Neural cell (in vitro differentiated cells): ENCODE data around the gene ALDH3B2. TPM values are rescaled to one million over a fixed set of nuclear protein-coding genes. Genes with fewer than 3 reads are reported as not detected.

Experiments
- H2AFZ ChIP-seq: fragments of 200-600, 300-800 bp; sonication (generic), shearing (Covaris generic); 2 replicates; pipeline ENCODE4 v1.6.0; 2014; ENCODE audit warnings: low read depth, mild to moderate bottlenecking, antibody characterized with exemption, low read length, moderate library complexity
- H3F3A ChIP-seq: fragments of 200-600 bp; shearing (Covaris generic); 2 replicates; pipeline ENCODE4 v1.6.1; 2016; ENCODE audit warnings: mild to moderate bottlenecking, moderate library complexity, mixed read lengths, antibody characterized with exemption, low read length; ENCODE audit not compliant: insufficient read depth, poor library complexity, severe bottlenecking
- H3K27ac ChIP-seq: fragments of 200-600, 300-800 bp; sonication (generic), shearing (Covaris generic); 2 replicates; pipeline ENCODE4 v1.5.1; 2014; ENCODE audit warnings: mild to moderate bottlenecking, low read length, moderate library complexity
- H3K27me3 ChIP-seq: fragments of 300-800, 200-600 bp; sonication (generic), shearing (Covaris generic); 2 replicates; pipeline ENCODE4 v1.6.0; 2014; ENCODE audit warnings: mild to moderate bottlenecking, low read depth, low read length, moderate library complexity; ENCODE audit not compliant: insufficient read depth
- H3K36me3 ChIP-seq: fragments of 300-800, 200-600 bp; sonication (generic), shearing (Covaris generic); 2 replicates; pipeline ENCODE4 v1.5.1; 2014; ENCODE audit warnings: mild to moderate bottlenecking, antibody characterized with exemption, low read length, moderate library complexity; ENCODE audit not compliant: insufficient read depth
- H3K4me2 ChIP-seq: fragments of 300-800, 200-600 bp; sonication (generic), shearing (Covaris generic); 2 replicates; pipeline ENCODE4 v1.6.0; 2014; ENCODE audit warnings: mild to moderate bottlenecking, low read length
- H3K4me3 ChIP-seq: fragments of 300-800, 200-600 bp; sonication (generic), shearing (Covaris generic); 2 replicates; pipeline ENCODE4 v1.5.1; 2014; ENCODE audit warnings: mild to moderate bottlenecking, low read length, moderate library complexity
- H3K79me2 ChIP-seq: fragments of 200-600 bp; shearing (Covaris generic); replicated peaks from 2 replicates; pipeline ENCODE4 v1.6.0; 2014; ENCODE audit warnings: mild to moderate bottlenecking, low read length, moderate library complexity; ENCODE audit not compliant: insufficient read depth
- H3K9ac ChIP-seq: fragments of 300-800, 200-600 bp; sonication (generic), shearing (Covaris generic); 2 replicates; pipeline ENCODE4 v1.6.1; 2016; ENCODE audit warnings: mild to moderate bottlenecking, low read length, mixed read lengths
- H3K9me2 ChIP-seq: fragments of 200-600 bp; shearing (Covaris generic); 2 replicates; pipeline ENCODE4 v1.6.1; 2016; ENCODE audit warnings: mild to moderate bottlenecking, low read length, mixed read lengths; ENCODE audit not compliant: insufficient read depth
- H3K9me3 ChIP-seq: fragments of 200-600, 300-800 bp; sonication (generic), shearing (Covaris generic); 2 replicates; pipeline ENCODE4 v1.6.1; 2016; ENCODE audit warnings: mild to moderate bottlenecking, mixed run types, low read length, moderate library complexity, mixed read lengths
- H4K20me1 ChIP-seq: fragments of 200-600 bp; shearing (Covaris generic); 2 replicates; pipeline ENCODE4 v1.6.1; 2016; ENCODE audit warnings: mild to moderate bottlenecking, mixed run types; ENCODE audit not compliant: insufficient read depth
- CTCF ChIP-seq: fragments of 450-650 bp; IDR thresholded peaks from 2 replicates; pipeline ENCODE4 v1.5.1; 2014; ENCODE audit warnings: antibody characterized with exemption, mild to moderate bottlenecking, moderate library complexity; ENCODE audit not compliant: poor library complexity, severe bottlenecking
- EP300 ChIP-seq: fragments of 450-650 bp; conservative IDR thresholded peaks from 2 replicates; pipeline ENCODE4 v1.6.1; 2014; ENCODE audit warnings: antibody characterized with exemption, mild to moderate bottlenecking, moderate library complexity; ENCODE audit not compliant: poor library complexity, severe bottlenecking
- EZH2 ChIP-seq: fragments of 200-600, 300-800 bp; shearing (Covaris generic), sonication (generic); IDR thresholded peaks from 2 replicates; pipeline ENCODE4 v1.6.1; 2014; ENCODE audit warnings: antibody characterized with exemption, low read length, borderline replicate concordance, mild to moderate bottlenecking; ENCODE audit not compliant: insufficient read depth, poor library complexity, severe bottlenecking
- MXI1 ChIP-seq: fragments of 450-650 bp; conservative IDR thresholded peaks from 2 replicates; pipeline ENCODE4 v1.6.1; 2014; ENCODE audit warnings: antibody characterized with exemption, mild to moderate bottlenecking; ENCODE audit not compliant: poor library complexity, severe bottlenecking
- POLR2AphosphoS5 ChIP-seq: IDR thresholded peaks from 2 replicates; pipeline ENCODE4 v1.6.1; 2012
- RAD21 ChIP-seq: fragments of 450-650 bp; conservative IDR thresholded peaks from 2 replicates; pipeline ENCODE4 v1.6.1; 2014; ENCODE audit warnings: antibody characterized with exemption, mild to moderate bottlenecking, moderate library complexity
- REST ChIP-seq: IDR thresholded peaks from 2 replicates; pipeline ENCODE4 v1.6.1; 2012; ENCODE audit warnings: borderline replicate concordance
- SMC3 ChIP-seq: fragments of 450-650 bp; conservative IDR thresholded peaks from 2 replicates; pipeline ENCODE4 v1.6.1; 2014; ENCODE audit warnings: antibody characterized with exemption, mild to moderate bottlenecking, moderate library complexity; ENCODE audit not compliant: poor library complexity
- TAF1 ChIP-seq: IDR thresholded peaks from 2 replicates; pipeline ENCODE4 v1.6.1; 2012; ENCODE audit warnings: low read depth
- polyA plus RNA-seq: library from polyadenylated mRNA; depleted of rRNA; stranded (reverse); fragments of >200 nt; gene quantifications from 2 replicates; pipeline ENCODE4 v1.2.3, GENCODE V29; 2014

The ALDH3B2 gene
- polyA plus RNA-seq, 1 donor from 2014 or later, result not detected

GRCh38 chr11:67668192-67668551 is 6.3 kb downstream of the ALDH3B2 start:
- Histone ChIP-seq H3K27ac (no peak overlapping the region), H2AFZ (no peak overlapping the region), H4K20me1 (no peaks in the 10 kb centered on the region), H3K79me2 (no peaks in the 10 kb centered on the region), H3K4me3 (no peak overlapping the region), H3K27me3 (no peaks in the 10 kb centered on the region), H3K4me2 (no peak overlapping the region), H3K36me3 (no peaks in the 10 kb centered on the region), H3F3A (no peaks in the 10 kb centered on the region), H3K9me2 (no peaks in the 10 kb centered on the region), H3K9me3 (no peaks in the 10 kb centered on the region), H3K9ac (no peak overlapping the region)
- no peak for TF ChIP-seq EP300
- no peak for TF ChIP-seq CTCF
- no peak for TF ChIP-seq EZH2
- no peak for TF ChIP-seq RAD21
- TF ChIP-seq TAF1, result no peak
- no peak for TF ChIP-seq REST
- TF ChIP-seq POLR2AphosphoS5, result no peak
- TF ChIP-seq SMC3, result no peak
- TF ChIP-seq MXI1, result no peak

GRCh38 chr11:67667490-67668191 is 6.8 kb downstream of the ALDH3B2 start:
- Histone ChIP-seq H3K79me2 (no peaks in the 10 kb centered on the region), H3K27me3 (no peaks in the 10 kb centered on the region), H3K4me3 (no peak overlapping the region), H3K36me3 (no peaks in the 10 kb centered on the region), H3F3A (no peaks in the 10 kb centered on the region), H3K9me3 (no peaks in the 10 kb centered on the region), H3K9me2 (no peaks in the 10 kb centered on the region), H4K20me1 (no peaks in the 10 kb centered on the region), H2AFZ (no peak overlapping the region), H3K4me2 (no peak overlapping the region), H3K27ac (no peak overlapping the region), H3K9ac (no peak overlapping the region)
- no peak for TF ChIP-seq RAD21
- no peak for TF ChIP-seq TAF1
- no peak for TF ChIP-seq EP300
- no peak for TF ChIP-seq CTCF
